ENCODE measurements around the gene PCLO. TPM values are rescaled to one million over a fixed set of nuclear protein-coding genes. Genes with fewer than 3 reads are reported as not detected.
A peak's percentile ranks its signal among the peaks of the same experiment; 100 is the strongest.
"Not testable (repeated sequence)": the region's sequence is repeated elsewhere in the genome, so short reads cannot be mapped to it uniquely, and the experiment has no call there.

The PCLO gene
- total and polyA plus RNA-seq, 3 experiments from 2014 or later = not detected

DNA sequence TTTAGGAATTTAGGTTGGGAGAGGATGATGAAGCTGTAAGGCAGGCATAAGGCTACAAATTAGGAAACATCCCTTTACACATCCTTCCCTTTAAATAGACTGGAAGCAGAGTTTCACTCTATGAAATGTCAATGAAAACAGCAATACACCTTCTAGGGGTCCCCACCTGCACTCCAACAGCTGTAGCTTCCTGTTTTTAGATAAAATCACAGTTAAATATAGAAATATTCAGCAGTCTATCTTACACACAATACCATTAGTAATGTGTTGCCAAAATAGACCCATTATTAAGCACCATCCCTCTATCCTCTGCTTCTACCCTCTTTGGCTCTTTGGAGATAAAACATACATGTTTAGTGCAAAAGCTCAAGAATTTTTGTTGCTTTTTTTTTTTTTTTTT is 237.4 kb downstream of the PCLO start:
- H3K27ac ChIP-seq (ENCODE audit: low read depth, low read length) = no peak overlapping the region
- Mint-ChIP-seq H3K4me1 (no peaks in the 10 kb centered on the region), H3K36me3 (no peaks in the 10 kb centered on the region)

DNA sequence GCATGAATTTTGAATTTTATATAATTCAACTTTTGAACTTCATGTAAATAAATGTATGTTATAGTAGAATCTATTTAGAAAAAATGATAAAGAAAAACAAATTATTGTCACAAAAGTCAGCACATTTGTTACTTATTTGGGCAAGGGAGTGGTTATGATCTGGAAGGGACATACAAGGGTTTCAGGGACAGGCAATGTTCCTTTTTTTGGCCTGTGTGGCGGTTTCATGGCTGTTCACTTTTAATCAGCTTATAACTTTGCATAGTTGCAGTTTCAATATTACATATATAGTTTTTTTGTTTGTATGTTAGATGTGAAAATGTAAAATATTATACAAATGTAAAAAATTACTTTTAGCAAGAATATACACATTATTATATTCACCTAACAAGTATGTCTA is 256.2 kb downstream of the PCLO start:
- no peaks in the 10 kb centered on the region for H3K36me3 ChIP-seq (ENCODE audit: insufficient read depth, low read length)
- H3K27ac Mint-ChIP-seq = no peak overlapping the region
- no peak overlapping the region for H3K4me3 ChIP-seq (ENCODE audit: low read length)
- no peak overlapping the region for H3K27ac ChIP-seq (ENCODE audit: low read depth, low read length)
- POLR2A ChIA-PET = no interaction called here
- no peaks in the 10 kb centered on the region for H3K4me1 Mint-ChIP-seq
- H3K4me3 Mint-ChIP-seq = no peak overlapping the region
- H3K9me3 Mint-ChIP-seq = peaks cover 0 to 16% (median 0%) of the 10 kb centered on the region in 5 donors
- H3K9me3 ChIP-seq (ENCODE audit: low read length) = no peaks in the 10 kb centered on the region
- H3K4me1 ChIP-seq (ENCODE audit: insufficient read depth, low read length) = no peaks in the 10 kb centered on the region
- H3K27me3 ChIP-seq (ENCODE audit: insufficient read depth, low read length, poor library complexity, severe bottlenecking) = no peaks in the 10 kb centered on the region
- DNase-seq = no peak
- CTCF ChIA-PET = no interaction called here
- no peaks in the 10 kb centered on the region for H3K27me3 Mint-ChIP-seq
- H3K36me3 Mint-ChIP-seq = no peaks in the 10 kb centered on the region

More for the DNA sequence above, 237.4 kb downstream of the PCLO start:
- Histone ChIP-seq H3K4me1 (ENCODE audit: insufficient read depth, low read length) (no peaks in the 10 kb centered on the region), H3K9me3 (ENCODE audit: low read length) (no peaks in the 10 kb centered on the region), H3K4me3 (ENCODE audit: low read length) (no peak overlapping the region), H3K36me3 (ENCODE audit: insufficient read depth, low read length) (no peaks in the 10 kb centered on the region), H3K27me3 (ENCODE audit: insufficient read depth, low read length, poor library complexity, severe bottlenecking) (no peaks in the 10 kb centered on the region)
- Mint-ChIP-seq H3K27me3 (no peaks in the 10 kb centered on the region), H3K27ac (no peak overlapping the region), H3K4me3 (no peak overlapping the region), H3K9me3 (peaks cover 0 to 14% (median 5%) of the 10 kb centered on the region in 5 donors)
- POLR2A ChIA-PET = no interaction called here
- no peak for DNase-seq
- CTCF ChIA-PET = no interaction called here

DNA sequence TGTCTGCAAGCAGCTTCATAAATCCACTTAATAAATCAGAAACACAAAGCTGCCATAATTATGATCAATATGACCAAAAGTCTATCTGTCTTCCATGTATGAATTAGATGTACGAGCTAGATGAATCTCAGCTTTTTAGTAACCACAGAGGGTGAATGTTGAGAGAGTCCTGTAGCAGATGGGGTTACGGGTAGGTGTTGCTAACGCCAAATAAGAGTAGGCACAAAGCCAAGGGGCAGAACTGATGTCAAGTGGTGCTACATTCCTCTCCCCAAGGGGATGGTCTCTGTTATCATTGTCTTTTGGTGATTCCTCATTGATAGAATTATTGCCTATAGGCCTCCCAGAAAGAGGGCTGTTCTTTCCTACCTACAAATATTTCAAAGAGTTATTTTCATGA is 257.8 kb downstream of the PCLO start:
- Histone ChIP-seq H3K4me1 (ENCODE audit: insufficient read depth, low read length) (no peaks in the 10 kb centered on the region), H3K27ac (ENCODE audit: low read depth, low read length) (no peak overlapping the region), H3K36me3 (ENCODE audit: insufficient read depth, low read length) (no peaks in the 10 kb centered on the region), H3K27me3 (ENCODE audit: insufficient read depth, low read length, poor library complexity, severe bottlenecking) (no peaks in the 10 kb centered on the region), H3K4me3 (ENCODE audit: low read length) (no peak overlapping the region), H3K9me3 (ENCODE audit: low read length) (no peaks in the 10 kb centered on the region)
- Mint-ChIP-seq H3K9me3 (peaks cover 0 to 11% (median 0%) of the 10 kb centered on the region in 5 donors), H3K36me3 (no peaks in the 10 kb centered on the region), H3K4me3 (no peak overlapping the region), H3K27me3 (no peaks in the 10 kb centered on the region), H3K27ac (no peak overlapping the region), H3K4me1 (no peaks in the 10 kb centered on the region)
- POLR2A ChIA-PET = no interaction called here
- no peak for DNase-seq
- CTCF ChIA-PET = no interaction called here

DNA sequence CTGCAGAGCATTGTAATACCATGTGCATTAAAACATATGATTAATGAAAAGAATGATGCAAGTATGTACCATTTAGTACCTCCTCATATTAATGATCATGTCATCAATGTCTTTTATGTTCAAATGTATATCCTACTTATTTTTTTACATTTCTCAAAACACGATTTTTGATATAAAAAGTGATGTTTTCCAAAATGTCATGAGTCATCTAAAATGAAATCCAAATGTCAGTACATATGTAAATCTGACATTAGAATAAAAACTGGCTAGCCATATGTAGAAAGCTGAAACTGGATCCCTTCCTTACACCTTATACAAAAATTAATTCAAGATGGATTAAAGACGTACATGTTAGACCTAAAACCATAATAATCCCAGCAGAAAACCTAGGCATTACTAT is 261.6 kb downstream of the PCLO start:
- CTCF ChIA-PET; H3K27ac ChIP-seq (ENCODE audit: low read depth, low read length); H3K4me3 ChIP-seq (ENCODE audit: low read length); H3K4me3 Mint-ChIP-seq; H3K36me3 ChIP-seq (ENCODE audit: insufficient read depth, low read length); H3K27ac Mint-ChIP-seq; DNase-seq; H3K4me1 Mint-ChIP-seq; H3K9me3 Mint-ChIP-seq; H3K36me3 Mint-ChIP-seq; H3K27me3 Mint-ChIP-seq; H3K4me1 ChIP-seq (ENCODE audit: insufficient read depth, low read length); H3K9me3 ChIP-seq (ENCODE audit: low read length); POLR2A ChIA-PET; H3K27me3 ChIP-seq (ENCODE audit: insufficient read depth, low read length, poor library complexity, severe bottlenecking): not testable (repeated sequence)

DNA sequence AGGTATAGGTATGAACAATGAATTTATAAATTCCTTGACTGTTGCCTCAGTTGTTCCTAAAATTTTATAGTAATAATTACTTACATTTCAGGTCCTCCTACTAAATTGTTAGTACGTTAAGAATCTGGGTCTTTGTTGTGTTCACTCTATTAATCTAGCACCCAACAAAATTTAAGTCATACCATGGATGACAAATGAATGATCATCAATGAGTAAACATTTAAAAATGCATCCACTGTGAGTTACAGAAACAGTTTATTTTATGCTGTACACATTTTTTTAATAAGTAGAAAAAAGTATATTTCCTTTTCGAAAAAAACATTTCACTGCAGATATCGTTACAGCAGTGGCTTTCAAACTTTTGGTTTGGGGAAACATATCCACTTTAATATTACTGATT is 265.2 kb downstream of the PCLO start:
- Mint-ChIP-seq H3K27ac (no peak overlapping the region), H3K27me3 (no peaks in the 10 kb centered on the region), H3K9me3 (peaks cover 0 to 19% (median 4%) of the 10 kb centered on the region in 5 donors), H3K4me3 (no peak overlapping the region), H3K36me3 (no peaks in the 10 kb centered on the region), H3K4me1 (no peaks in the 10 kb centered on the region)
- Histone ChIP-seq H3K27me3 (ENCODE audit: insufficient read depth, low read length, poor library complexity, severe bottlenecking) (no peaks in the 10 kb centered on the region), H3K9me3 (ENCODE audit: low read length) (no peaks in the 10 kb centered on the region), H3K27ac (ENCODE audit: low read depth, low read length) (no peak overlapping the region), H3K4me3 (ENCODE audit: low read length) (no peak overlapping the region), H3K4me1 (ENCODE audit: insufficient read depth, low read length) (no peaks in the 10 kb centered on the region), H3K36me3 (ENCODE audit: insufficient read depth, low read length) (no peaks in the 10 kb centered on the region)
- ChIA-PET CTCF (no interaction called here), POLR2A (no interaction called here)
- no peak for DNase-seq

DNA sequence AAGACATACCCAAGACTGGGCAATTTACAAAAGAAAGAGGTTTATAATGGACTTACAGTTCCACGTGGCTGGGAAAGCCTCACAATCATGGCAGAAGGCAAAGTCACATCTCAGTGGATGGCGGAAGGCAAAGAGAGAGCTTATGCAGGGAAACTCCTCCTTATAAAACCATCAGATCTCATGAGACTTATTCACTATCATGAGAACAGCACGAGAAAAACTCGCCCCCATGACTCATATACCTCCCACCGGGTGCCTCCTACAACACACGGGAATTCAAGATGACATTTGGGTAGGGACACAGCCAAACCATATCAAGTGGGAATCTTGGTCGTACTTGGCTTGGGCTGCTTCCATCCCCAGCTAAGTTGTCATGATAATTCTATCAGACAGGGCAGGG is 268.3 kb downstream of the PCLO start:
- POLR2A ChIA-PET; H3K36me3 ChIP-seq (ENCODE audit: insufficient read depth, low read length); H3K27me3 ChIP-seq (ENCODE audit: insufficient read depth, low read length, poor library complexity, severe bottlenecking); CTCF ChIA-PET; H3K4me3 Mint-ChIP-seq; H3K36me3 Mint-ChIP-seq; DNase-seq; H3K4me1 ChIP-seq (ENCODE audit: insufficient read depth, low read length); H3K27ac ChIP-seq (ENCODE audit: low read depth, low read length); H3K27me3 Mint-ChIP-seq; H3K9me3 ChIP-seq (ENCODE audit: low read length); H3K4me1 Mint-ChIP-seq; H3K4me3 ChIP-seq (ENCODE audit: low read length): not testable (repeated sequence)
- Mint-ChIP-seq H3K9me3 (peaks cover 0 to 21% (median 4%) of the 10 kb centered on the region in 5 donors), H3K27ac (peak overlapping the region in 1 of 8 donors; percentile 23)

DNA sequence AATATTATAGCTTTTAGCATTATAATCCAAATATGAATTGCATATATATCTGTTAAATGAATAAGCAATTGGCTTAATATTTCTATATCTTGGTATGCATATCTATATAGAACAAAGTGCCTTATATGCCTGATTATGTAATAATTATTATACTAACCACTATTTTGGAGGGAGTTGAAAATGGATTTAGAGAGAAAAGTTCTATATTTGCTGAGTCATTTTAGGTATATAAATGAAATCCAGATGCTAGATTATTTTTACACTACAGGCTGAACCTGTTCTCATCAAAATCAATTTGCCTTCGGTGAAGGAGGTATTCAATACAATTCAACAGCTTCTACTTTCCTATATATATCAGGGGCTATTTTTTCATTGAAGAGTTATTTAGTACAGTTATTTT is 276.4 kb downstream of the PCLO start:
- Mint-ChIP-seq H3K9me3 (peaks cover 0 to 9% (median 8%) of the 10 kb centered on the region in 5 donors), H3K27me3 (no peaks in the 10 kb centered on the region), H3K36me3 (no peaks in the 10 kb centered on the region), H3K4me3 (no peak overlapping the region), H3K4me1 (no peaks in the 10 kb centered on the region), H3K27ac (no peak overlapping the region)
- H3K4me3 ChIP-seq (ENCODE audit: low read length) = no peak overlapping the region
- no peak for DNase-seq
- no peaks in the 10 kb centered on the region for H3K36me3 ChIP-seq (ENCODE audit: insufficient read depth, low read length)
- H3K27ac ChIP-seq (ENCODE audit: low read depth, low read length) = no peak overlapping the region
- no peaks in the 10 kb centered on the region for H3K27me3 ChIP-seq (ENCODE audit: insufficient read depth, low read length, poor library complexity, severe bottlenecking)
- no peaks in the 10 kb centered on the region for H3K9me3 ChIP-seq (ENCODE audit: low read length)
- POLR2A ChIA-PET = no interaction called here
- CTCF ChIA-PET = no interaction called here
- H3K4me1 ChIP-seq (ENCODE audit: insufficient read depth, low read length) = no peaks in the 10 kb centered on the region

DNA sequence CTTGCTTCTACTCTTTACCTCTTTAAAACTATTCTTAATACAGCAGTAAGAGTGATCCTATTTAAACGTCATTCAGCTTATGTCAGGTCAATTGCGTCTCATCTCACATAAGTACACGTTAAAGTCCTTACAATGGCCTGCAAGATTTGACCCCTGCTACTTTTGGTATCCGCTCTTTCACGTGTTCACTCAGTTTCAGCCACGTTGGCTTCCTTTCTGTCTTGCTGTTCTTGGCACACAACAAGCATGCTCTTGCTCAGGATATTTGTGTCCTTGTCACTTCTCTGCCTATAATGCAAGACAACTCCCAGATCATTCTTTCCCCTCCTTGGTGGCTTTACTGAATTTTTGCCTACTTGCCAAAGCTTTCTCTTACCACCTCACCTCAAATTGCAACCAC is 296.8 kb downstream of the PCLO start:
- Histone ChIP-seq H3K27me3 (ENCODE audit: insufficient read depth, low read length, poor library complexity, severe bottlenecking) (no peaks in the 10 kb centered on the region), H3K9me3 (ENCODE audit: low read length) (no peaks in the 10 kb centered on the region), H3K4me1 (ENCODE audit: insufficient read depth, low read length) (no peaks in the 10 kb centered on the region), H3K36me3 (ENCODE audit: insufficient read depth, low read length) (no peaks in the 10 kb centered on the region), H3K27ac (ENCODE audit: low read depth, low read length) (no peak overlapping the region), H3K4me3 (ENCODE audit: low read length) (no peak overlapping the region)
- Mint-ChIP-seq H3K27ac (no peak overlapping the region), H3K4me3 (no peak overlapping the region), H3K9me3 (peaks cover 1 to 21% (median 7%) of the 10 kb centered on the region in 5 donors), H3K36me3 (no peaks in the 10 kb centered on the region), H3K4me1 (no peaks in the 10 kb centered on the region), H3K27me3 (no peaks in the 10 kb centered on the region)
- CTCF ChIA-PET = no interaction called here
- DNase-seq = no peak
- POLR2A ChIA-PET = no interaction called here

DNA sequence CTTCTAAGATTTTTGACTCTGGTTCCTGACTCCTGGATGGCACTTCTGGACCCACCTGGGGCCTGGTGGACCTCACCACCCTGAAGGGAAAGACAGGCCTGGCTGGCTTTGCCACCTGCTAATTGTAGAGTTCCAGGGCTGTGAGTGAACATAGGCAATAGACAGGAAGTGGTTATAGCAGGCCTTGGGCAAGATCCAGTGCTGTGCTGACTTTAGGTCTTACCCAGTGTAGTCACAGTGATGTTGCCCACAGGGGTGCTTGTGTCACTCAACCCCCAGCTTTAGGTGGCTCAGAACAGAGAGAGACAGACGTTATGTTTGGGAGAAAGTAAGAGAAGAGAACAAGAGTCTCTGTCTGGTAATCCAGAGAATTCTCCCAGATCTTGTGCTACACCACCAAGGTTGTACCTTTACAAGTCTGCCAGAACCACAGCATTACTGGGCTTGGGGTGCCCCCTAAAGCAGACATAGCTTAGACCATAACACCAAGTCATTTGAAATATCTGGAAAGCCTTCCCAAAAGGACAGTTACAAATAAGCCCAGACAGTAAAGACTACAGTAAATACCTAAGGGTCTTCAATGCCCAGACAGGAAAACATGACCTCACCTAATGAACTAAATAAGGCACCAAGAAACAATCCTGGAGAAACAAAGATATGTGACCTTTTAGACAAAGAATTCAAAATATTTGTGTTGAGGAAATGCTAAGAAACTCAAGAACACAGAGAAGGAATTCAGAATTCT is 303.4 kb downstream of the PCLO start:
- ChIA-PET CTCF (no interaction called here), POLR2A (no interaction called here)
- no peak overlapping the region for H3K27ac Mint-ChIP-seq
- Histone ChIP-seq H3K27me3 (ENCODE audit: insufficient read depth, low read length, poor library complexity, severe bottlenecking) (no peaks in the 10 kb centered on the region), H3K27ac (ENCODE audit: low read depth, low read length) (no peak overlapping the region), H3K4me3 (ENCODE audit: low read length) (no peak overlapping the region), H3K4me1 (ENCODE audit: insufficient read depth, low read length) (no peaks in the 10 kb centered on the region), H3K9me3 (ENCODE audit: low read length) (no peaks in the 10 kb centered on the region), H3K36me3 (ENCODE audit: insufficient read depth, low read length) (no peaks in the 10 kb centered on the region)
- H3K4me1 Mint-ChIP-seq = no peaks in the 10 kb centered on the region
- H3K36me3 Mint-ChIP-seq = no peaks in the 10 kb centered on the region
- DNase-seq = no peak
- no peak overlapping the region for H3K4me3 Mint-ChIP-seq
- peaks cover 0 to 41% (median 4%) of the 10 kb centered on the region in 5 donors for H3K9me3 Mint-ChIP-seq
- no peaks in the 10 kb centered on the region for H3K27me3 Mint-ChIP-seq
